Lower leg skin (tissue), 4 donors: ENCODE data around the gene SOX2. TPM values are rescaled to one million over a fixed set of nuclear protein-coding genes. Genes with fewer than 3 reads are reported as not detected.

Source experiments
- DNase-seq, 2 donors: peaks; one replicate each; pipeline ENCODE4 v3.0.0-alpha.2; 2019; ENCODE audit warnings: low spot score in 2 of 2
- H3K4me3 ChIP-seq: fragments of 200-600 bp; sonication (generic); 2 replicates; pipeline ENCODE4 v1.5.1; 2017; ENCODE audit warnings: mild to moderate bottlenecking, low read depth; ENCODE audit not compliant: poor library complexity, severe bottlenecking
- CTCF ChIP-seq, 3 donors: fragments of 450-650 bp; IDR thresholded peaks; one replicate each; pipeline ENCODE4 v1.5.1; 2016; ENCODE audit warnings: antibody characterized with exemption in 3 of 3, mild to moderate bottlenecking in 3 of 3, moderate library complexity in 2 of 3
- POLR2A ChIP-seq, 2 donors: fragments of 450-650 bp; IDR thresholded peaks; one replicate each; pipeline ENCODE4 v1.6.1; 2016 to 2017; ENCODE audit warnings: antibody characterized with exemption in 2 of 2, mild to moderate bottlenecking in 1 of 2, moderate library complexity in 1 of 2
- WGBS, 2 donors: methylation state at CpG; one replicate each; pipeline ENCODE4 v1.1.5; 2018; 5-methylcytosine and 5-hydroxymethylcytosine counted together
- intact Hi-C: fragments of 100-400 bp; cut with DNase I; formaldehyde crosslinking; loops from one replicate; pipeline ENCODE4 v1.15.0; 2023; ENCODE audit warnings: low total_unique reads
- total RNA-seq, 4 donors: library from RNA; depleted of rRNA; stranded (reverse); fragments of >200 nt; gene quantifications; one replicate each; pipeline ENCODE4 v1.1.0, GENCODE V29; 2016

Gene SOX2
- total RNA-seq, 4 donors from 2014 or later, result 0.20 to 3.3 (median 1.1) TPM

- intact Hi-C loops, result no loop called here
- 13 to 16% methylated on average over 24 of the region's 24 CpGs for WGBS, 2 donors
- TF ChIP-seq POLR2A (IDR thresholded peaks at IDR 0.05) (no peak), CTCF (IDR thresholded peaks at IDR 0.05) (no peak)
- H3K4me3 ChIP-seq, result no peak overlapping the region
- DNase-seq, result no peak
These were observed 15.8 kb downstream of the SOX2 start for GRCh38 chr3:181727341-181728032.

GRCh38 chr3:181728470-181729340 is 17.0 kb downstream of the SOX2 start:
- DNase-seq, result no peak
- WGBS, 2 donors, result 18 to 20% methylated on average over 10 of the region's 10 CpGs
- intact Hi-C loops, result no loop called here
- H3K4me3 ChIP-seq, result no peak overlapping the region
- TF ChIP-seq POLR2A (IDR thresholded peaks at IDR 0.05), result no peak
- no peak for TF ChIP-seq CTCF (IDR thresholded peaks at IDR 0.05)

- intact Hi-C loops, result no loop called here
- TF ChIP-seq CTCF (IDR thresholded peaks at IDR 0.05) (no peak), POLR2A (IDR thresholded peaks at IDR 0.05) (no peak)
- WGBS, 2 donors, result 23 to 25% methylated on average over 12 of the region's 12 CpGs
- H3K4me3 ChIP-seq, result no peak overlapping the region
- no peak for DNase-seq
These were observed 17.7 kb downstream of the SOX2 start for GRCh38 chr3:181729341-181729869.

- intact Hi-C loops, result no loop called here
- DNase-seq, result no peak
- TF ChIP-seq POLR2A (IDR thresholded peaks at IDR 0.05) (no peak), CTCF (IDR thresholded peaks at IDR 0.05) (no peak)
- 23 to 26% methylated on average over 5 of the region's 5 CpGs for WGBS, 2 donors
- H3K4me3 ChIP-seq, result no peak overlapping the region
These were observed 18.6 kb downstream of the SOX2 start for GRCh38 chr3:181730316-181730715.

GRCh38 chr3:181730934-181731333 is 19.2 kb downstream of the SOX2 start:
- intact Hi-C loops, result no loop called here
- no peak for DNase-seq
- H3K4me3 ChIP-seq, result no peak overlapping the region
- TF ChIP-seq POLR2A (IDR thresholded peaks at IDR 0.05), result no peak
- no peak for TF ChIP-seq CTCF (IDR thresholded peaks at IDR 0.05)
- WGBS, 2 donors, result 74 to 83% methylated on average over 1 of the region's 1 CpG
